Suprapubic skin (tissue), 4 donors: ENCODE results near the gene FAM200A. TPM values are rescaled to one million over a fixed set of nuclear protein-coding genes. Genes with fewer than 3 reads are reported as not detected.

Experiments used
- DNase-seq, 2 donors: peaks; one replicate each; pipeline ENCODE4 v3.0.0-alpha.2; 2019; ENCODE audit warnings: low spot score in 2 of 2
- H3K27ac ChIP-seq: fragments of 200-600 bp; sonication (generic); one replicate; pipeline ENCODE4 v1.5.1; 2019
- H3K27me3 ChIP-seq: fragments of 200-600 bp; sonication (generic); one replicate; pipeline ENCODE4 v1.5.1; 2019
- H3K36me3 ChIP-seq: fragments of 200-600 bp; sonication (generic); one replicate; pipeline ENCODE4 v1.5.1; 2019
- H3K4me1 ChIP-seq: fragments of 200-600 bp; sonication (generic); one replicate; pipeline ENCODE4 v1.5.1; 2019
- H3K4me3 ChIP-seq: fragments of 200-600 bp; sonication (generic); one replicate; pipeline ENCODE4 v1.5.1; 2019; ENCODE audit warnings: mild to moderate bottlenecking
- H3K9me3 ChIP-seq: fragments of 200-600 bp; sonication (generic); one replicate; pipeline ENCODE4 v1.5.1; 2019
- CTCF ChIP-seq, 2 donors: fragments of 200-600 bp in 1 of 2; fragments of 450-650 bp in 1 of 2; sonication (generic) in 1 of 2; IDR thresholded peaks; one replicate each; pipeline ENCODE4 v1.5.1; 2016 to 2019; ENCODE audit warnings: antibody characterized with exemption in 2 of 2, mild to moderate bottlenecking in 1 of 2, moderate library complexity in 1 of 2
- EP300 ChIP-seq: sonication (generic); formaldehyde crosslinking; IDR thresholded peaks from one replicate; pipeline ENCODE4 v1.6.1; 2017; ENCODE audit warnings: antibody characterized with exemption
- POLR2A ChIP-seq, 2 donors: fragments of 450-650 bp; IDR thresholded peaks; one replicate each; pipeline ENCODE4 v1.6.1; 2017; ENCODE audit warnings: antibody characterized with exemption in 2 of 2, mild to moderate bottlenecking in 2 of 2, moderate library complexity in 2 of 2
- POLR2AphosphoS5 ChIP-seq, 3 donors: sonication (generic); formaldehyde crosslinking; IDR thresholded peaks; one replicate each; pipeline ENCODE4 v1.6.1; 2017; ENCODE audit warnings: antibody characterized with exemption in 3 of 3
- WGBS: methylation state at CpG from one replicate; pipeline ENCODE4 v1.1.5; 2018; 5-methylcytosine and 5-hydroxymethylcytosine counted together
- total RNA-seq, 4 donors: library from RNA; depleted of rRNA; stranded (reverse); fragments of >200 nt; gene quantifications; one replicate each; pipeline ENCODE4 v1.1.0, GENCODE V29; 2016

The FAM200A gene
- total RNA-seq, 4 donors from 2014 or later = 2.7 to 6.9 (median 5.0) TPM

GRCh38 chr7:99500637-99501009 is 51.3 kb downstream of the FAM200A start:
- Histone ChIP-seq H3K36me3 (peaks cover 13% of the 10 kb centered on the region), H3K4me1 (peaks cover 30% of the 10 kb centered on the region), H3K4me3 (peak overlapping the region; percentile 94), H3K27me3 (no peaks in the 10 kb centered on the region), H3K27ac (peak overlapping the region; percentile 98), H3K9me3 (no peaks in the 10 kb centered on the region)
- WGBS = 54% methylated on average over 16 of the region's 16 CpGs
- no peak for TF ChIP-seq EP300
- TF ChIP-seq POLR2A (IDR thresholded peaks at IDR 0.05) = no peak
- no peak for TF ChIP-seq CTCF (IDR thresholded peaks at IDR 0.05)
- no peak for TF ChIP-seq POLR2AphosphoS5 (IDR thresholded peaks at IDR 0.05)
- DNase-seq = no peak

GRCh38 chr7:99499721-99500636 is 51.9 kb downstream of the FAM200A start, which contains the start of gene ZNF394:
Gene ZNF394, minus strand, starts transcription at chr7:99500281. Its CDS starts 188 bp downstream, at chr7:99500093.
- peak; percentile 95 to 96 for DNase-seq
- H3K27me3 ChIP-seq = no peaks in the 10 kb centered on the region
- WGBS = under 1% methylated on average over 45 of the region's 68 CpGs
- peak within 1 kb of the TSS; percentile 98 for H3K27ac ChIP-seq
- peak within 1 kb of the TSS; percentile 94 for H3K4me3 ChIP-seq
- peaks cover 26% of the 10 kb centered on the region for H3K4me1 ChIP-seq
- peaks cover 2% of the 10 kb centered on the region for H3K9me3 ChIP-seq
- TF ChIP-seq POLR2AphosphoS5 (IDR thresholded peaks at IDR 0.05) (peak; percentile 43 to 77 (median 76)), POLR2A (IDR thresholded peaks at IDR 0.05) (peak; percentile 74 to 76), EP300 (no peak), CTCF (IDR thresholded peaks at IDR 0.05) (no peak)
- peaks cover 19% of the 10 kb centered on the region for H3K36me3 ChIP-seq

DNA sequence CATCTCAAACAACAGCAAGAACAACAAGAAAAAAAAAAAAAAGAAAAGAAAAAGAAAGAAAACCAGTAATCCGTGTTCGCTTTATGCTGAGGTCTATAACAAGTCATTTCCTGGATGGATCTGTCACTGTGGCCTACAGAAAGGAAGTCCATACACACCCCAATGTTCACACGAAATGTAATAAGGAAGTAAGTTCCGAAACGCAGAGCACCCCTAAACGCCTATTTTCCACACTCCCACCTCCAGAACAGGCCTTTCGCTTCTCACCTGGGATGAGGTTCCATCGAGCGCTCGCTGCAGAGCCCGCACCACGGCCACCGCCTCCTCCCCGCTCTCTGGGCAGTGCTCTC is 52.6 kb downstream of the FAM200A start:
- peak overlapping the region; percentile 94 for H3K4me3 ChIP-seq
- peaks cover 26% of the 10 kb centered on the region for H3K4me1 ChIP-seq
- peak overlapping the region; percentile 98 for H3K27ac ChIP-seq
- no peak for DNase-seq
- H3K9me3 ChIP-seq = peaks cover 8% of the 10 kb centered on the region
- TF ChIP-seq CTCF (IDR thresholded peaks at IDR 0.05) (no peak), EP300 (no peak), POLR2A (IDR thresholded peaks at IDR 0.05) (no peak), POLR2AphosphoS5 (IDR thresholded peaks at IDR 0.05) (no peak)
- H3K27me3 ChIP-seq = no peaks in the 10 kb centered on the region
- WGBS = under 1% methylated on average over 14 of the region's 14 CpGs
- H3K36me3 ChIP-seq = peaks cover 26% of the 10 kb centered on the region

DNA sequence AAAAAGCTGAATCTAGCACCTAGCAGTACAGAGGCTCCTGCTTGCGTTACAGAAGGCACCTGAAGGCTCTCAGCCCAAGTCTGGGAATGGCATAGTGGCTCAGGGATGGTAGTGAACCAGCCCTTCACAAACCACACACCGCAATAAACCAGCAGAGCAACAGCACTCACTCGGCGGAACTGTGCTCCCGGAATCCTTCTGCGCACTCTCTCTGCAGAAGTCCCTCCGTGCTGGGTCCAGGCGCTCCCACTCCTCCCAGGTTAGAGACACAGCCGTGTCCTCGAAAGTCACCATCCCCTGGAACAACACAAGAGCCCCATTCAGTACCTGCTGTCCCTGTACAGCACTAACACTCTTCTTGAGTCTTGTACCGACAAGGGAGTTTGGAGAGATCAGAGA is 53.4 kb downstream of the FAM200A start:
- peak in 1 of 2 donors; percentile 48 for DNase-seq
- WGBS = 74% methylated on average over 11 of the region's 11 CpGs
- peaks cover 34% of the 10 kb centered on the region for H3K36me3 ChIP-seq

More for the DNA sequence above, 53.4 kb downstream of the FAM200A start:
- TF ChIP-seq EP300 (no peak), POLR2A (IDR thresholded peaks at IDR 0.05) (no peak), POLR2AphosphoS5 (IDR thresholded peaks at IDR 0.05) (no peak), CTCF (IDR thresholded peaks at IDR 0.05) (no peak)
- peaks cover 15% of the 10 kb centered on the region for H3K9me3 ChIP-seq
- H3K4me1 ChIP-seq = peaks cover 26% of the 10 kb centered on the region
- peak overlapping the region; percentile 94 for H3K4me3 ChIP-seq
- no peak overlapping the region for H3K27ac ChIP-seq
- H3K27me3 ChIP-seq = no peaks in the 10 kb centered on the region
